Fibroblast of upper back skin (primary cell): ENCODE measurements around the gene SCFD1.

Experiments
- DNase-seq: peaks from one replicate; pipeline ENCODE4 v3.0.0-alpha.2; 2013

The SCFD1 gene

DNA sequence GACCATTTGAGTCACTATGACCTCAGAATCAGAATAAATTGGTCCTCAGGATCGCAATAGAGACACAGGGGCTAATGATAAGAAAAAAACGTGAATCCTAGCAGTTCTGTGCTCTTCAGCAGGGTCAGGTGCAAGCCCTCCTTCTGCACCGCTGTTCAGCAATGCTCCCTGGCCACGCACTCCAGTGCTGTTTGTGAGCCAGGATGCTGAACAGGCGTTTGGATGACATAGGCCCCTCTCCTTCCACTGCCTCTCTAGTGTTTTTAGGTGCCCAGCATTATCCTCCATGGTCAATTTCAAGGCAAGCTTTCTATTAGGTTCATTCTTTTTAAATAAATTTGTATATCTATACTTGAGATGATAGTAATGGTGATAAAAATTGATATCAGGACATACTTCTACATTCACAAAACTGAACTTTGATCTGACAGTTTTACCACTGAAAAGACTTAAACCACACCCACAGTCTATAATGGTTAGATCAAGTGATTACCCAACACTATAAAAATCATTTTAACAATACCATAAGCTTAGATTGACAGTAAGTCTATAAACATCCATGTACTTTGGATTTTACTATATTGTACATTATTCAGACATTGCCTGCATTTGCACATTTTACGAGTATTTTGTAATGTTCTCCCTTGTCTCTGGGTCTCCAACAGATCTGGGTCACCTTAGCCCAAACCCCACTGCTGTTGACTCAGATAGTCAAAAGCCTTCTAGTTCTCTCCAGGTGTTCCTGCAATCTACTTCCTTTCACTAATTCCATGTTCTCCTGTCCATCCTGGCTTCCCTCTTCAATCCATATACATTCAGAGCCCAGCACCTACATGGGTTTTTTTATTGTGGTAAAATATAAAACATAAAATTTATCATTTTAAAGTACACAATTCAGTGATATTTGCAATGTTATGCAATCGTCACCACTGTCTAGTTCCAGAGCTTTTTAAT, 137.3 kb downstream of the SCFD1 start:
- DNase-seq: no peak

DNA sequence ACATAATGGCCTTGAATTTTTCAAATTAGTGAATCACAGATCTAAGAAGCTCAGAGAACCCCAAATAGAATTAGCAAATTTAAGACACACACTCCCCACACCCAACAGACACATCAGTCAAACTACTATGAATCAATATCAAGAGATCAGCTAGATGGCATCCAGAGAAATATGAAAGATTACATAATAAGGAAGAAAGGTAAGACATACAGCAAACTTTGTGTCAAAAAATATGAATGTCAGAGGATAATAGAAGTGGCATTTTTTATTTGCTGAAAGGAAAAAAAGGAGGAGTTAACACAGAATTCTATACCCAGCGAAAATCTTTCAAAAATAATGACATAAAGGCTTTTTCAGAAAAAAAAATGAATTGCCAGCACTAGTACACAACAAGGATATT, 141.8 kb downstream of the SCFD1 start:
- no peak for DNase-seq

DNA sequence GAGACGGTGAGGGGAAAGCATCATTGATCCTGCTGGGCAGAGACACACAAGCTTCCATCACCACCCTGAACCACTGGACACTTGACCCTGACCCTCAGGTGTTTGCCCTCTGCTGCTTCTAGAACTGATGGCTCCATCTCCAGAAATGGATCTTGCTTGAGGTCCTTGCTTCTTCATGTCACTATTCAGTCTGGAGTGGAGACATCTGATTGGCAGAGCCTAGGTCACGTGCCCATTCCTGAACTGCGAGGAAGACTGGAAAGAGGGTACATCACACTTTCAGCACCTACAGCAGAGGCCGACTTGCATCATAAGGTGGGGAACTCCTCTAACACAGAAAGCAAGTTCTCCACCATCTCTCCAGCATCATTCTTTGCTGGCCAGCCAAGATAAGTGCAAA, 145.5 kb downstream of the SCFD1 start:
- no peak for DNase-seq

DNA sequence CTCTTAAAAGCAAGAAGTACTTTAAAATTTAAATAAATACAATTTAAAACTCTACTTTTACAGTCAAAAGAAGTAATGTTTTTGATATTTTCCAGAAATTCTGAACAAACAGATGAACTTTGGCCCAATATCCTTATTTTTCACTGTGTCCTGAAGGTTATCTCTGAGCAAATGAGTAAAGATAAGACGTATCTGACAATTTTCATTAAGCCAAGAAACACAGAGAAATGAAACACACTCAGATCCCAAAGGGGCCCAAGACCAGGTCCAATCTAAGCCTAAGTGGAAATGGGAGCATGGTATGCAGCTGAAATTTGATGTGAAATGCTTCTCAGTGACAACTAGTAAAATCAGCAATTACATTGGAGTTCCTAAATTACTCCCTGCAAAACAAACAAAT, 146.7 kb downstream of the SCFD1 start:
- DNase-seq: no peak

DNA sequence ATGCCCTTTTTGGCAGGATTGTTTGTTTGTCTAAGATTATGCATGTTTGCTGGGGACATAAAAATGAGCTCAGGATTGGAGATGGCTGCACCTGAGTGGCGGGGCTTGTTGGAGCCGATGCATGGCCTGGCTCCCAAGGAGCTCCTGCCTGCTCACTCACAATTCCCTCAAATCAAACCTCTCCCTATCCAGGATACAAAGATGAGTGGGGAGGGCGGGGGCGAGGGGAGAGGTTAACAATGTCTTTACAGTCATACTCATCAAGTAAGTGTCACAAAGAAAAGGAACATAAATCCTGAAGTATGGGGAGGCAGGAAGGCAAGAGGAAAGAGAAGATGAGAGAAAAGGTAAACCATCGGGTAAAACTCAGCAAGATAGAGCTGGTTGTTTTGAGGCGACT, 148.3 kb downstream of the SCFD1 start:
- no peak for DNase-seq

DNA sequence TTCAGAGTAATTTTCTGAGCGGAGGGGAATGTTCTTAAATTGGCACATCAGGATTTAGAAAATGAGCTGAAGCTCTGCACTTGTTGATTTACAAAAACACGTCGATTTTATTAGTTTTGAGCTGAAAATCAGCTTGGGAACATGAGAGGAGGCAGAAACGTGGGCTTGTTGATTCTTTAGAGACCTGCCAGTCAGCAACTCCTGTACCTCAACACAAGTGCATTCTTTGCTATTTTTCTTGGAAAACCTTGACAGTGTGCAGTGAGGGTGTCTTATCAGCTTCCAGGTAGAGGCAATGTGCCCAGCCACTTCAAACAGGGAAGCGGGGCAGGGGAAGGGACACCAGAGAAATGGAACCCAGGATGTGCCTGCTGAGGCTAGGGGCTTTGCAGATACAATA, 149.5 kb downstream of the SCFD1 start:
- no peak for DNase-seq

DNA sequence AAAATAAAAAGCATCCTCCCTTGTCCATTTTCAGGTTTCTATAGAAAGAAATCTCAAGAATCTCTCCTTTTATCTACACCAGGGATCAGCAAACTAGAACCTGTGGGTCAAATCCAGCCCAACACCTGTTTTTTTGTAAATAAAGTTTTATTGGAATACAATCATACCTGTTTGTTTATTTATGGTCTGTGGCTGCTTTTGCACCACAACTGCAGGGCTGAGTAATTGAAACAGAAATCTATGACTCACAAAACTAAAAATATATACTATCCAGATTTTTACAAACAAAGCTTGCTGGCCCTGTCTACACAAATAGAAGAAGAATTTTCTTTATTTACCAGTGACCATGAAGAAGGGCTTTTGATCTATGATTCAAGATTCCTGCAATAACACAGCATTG, 157.1 kb downstream of the SCFD1 start:
- DNase-seq: no peak
